GM12878 (cell line): Measurements from ENCODE around the gene SLC10A1. TPM values are rescaled to one million over a fixed set of nuclear protein-coding genes. Genes with fewer than 3 reads are reported as not detected.

Source experiments
- CBFB ChIP-seq: IDR thresholded peaks from 2 replicates; pipeline ENCODE4 v1.6.1; 2016; ENCODE audit warnings: antibody characterized with exemption, low read depth
- CREB1 ChIP-seq: IDR thresholded peaks from 2 replicates; pipeline ENCODE4 v1.6.1; 2012; ENCODE audit warnings: low read depth, mild to moderate bottlenecking, inconsistent platforms
- DPF2 ChIP-seq: fragments of 450-650 bp; IDR thresholded peaks from 2 replicates; pipeline ENCODE4 v1.6.1; 2017; ENCODE audit warnings: mild to moderate bottlenecking
- E4F1 ChIP-seq: fragments of 450-650 bp; IDR thresholded peaks from 2 replicates; pipeline ENCODE4 v1.6.1; 2018; ENCODE audit warnings: borderline replicate concordance, mild to moderate bottlenecking; ENCODE audit not compliant: partially characterized antibody
- FOS ChIP-seq: IDR thresholded peaks from 3 replicates; pipeline ENCODE4 v1.6.1; 2011; ENCODE audit warnings: borderline replicate concordance; ENCODE audit not compliant: insufficient read length; ENCODE audit errors: extremely low read depth
- HCFC1 ChIP-seq: fragments of 150-350 bp; IDR thresholded peaks from 2 replicates; pipeline ENCODE4 v1.6.1; 2014; ENCODE audit warnings: low read length
- HDAC6 ChIP-seq: fragments of 200-600 bp; sonication (generic); IDR thresholded peaks from one replicate; pipeline ENCODE4 v1.8.0; 2017; ENCODE audit warnings: antibody characterized with exemption; ENCODE audit not compliant: unreplicated experiment
- HDGF ChIP-seq: fragments of 450-650 bp; IDR thresholded peaks from 2 replicates; pipeline ENCODE4 v1.6.1; 2016; ENCODE audit warnings: antibody characterized with exemption
- IKZF2 ChIP-seq, 2 experiments: fragments of 450-650 bp; IDR thresholded peaks; 2 replicates each; pipeline ENCODE4 v1.6.1; 2017; ENCODE audit warnings: mild to moderate bottlenecking in 2 of 2, moderate library complexity in 2 of 2
- KDM1A ChIP-seq: fragments of 200-600 bp; sonication (generic); IDR thresholded peaks from 2 replicates; pipeline ENCODE4 v1.6.1; 2016; ENCODE audit warnings: borderline replicate concordance
- KLF5 ChIP-seq: fragments of 450-650 bp; IDR thresholded peaks from 2 replicates; pipeline ENCODE4 v1.6.1; 2014; ENCODE audit warnings: mild to moderate bottlenecking; ENCODE audit not compliant: partially characterized antibody
- MTA3 ChIP-seq: IDR thresholded peaks from 2 replicates; pipeline ENCODE4 v1.6.1; 2012; ENCODE audit warnings: low read length, inconsistent platforms, borderline replicate concordance
- NFYA ChIP-seq: IDR thresholded peaks from 2 replicates; pipeline ENCODE4 v1.6.1; 2011; ENCODE audit warnings: low read depth, mild to moderate bottlenecking, low read length, improper control_type of control experiment, borderline replicate concordance
- NR2F1 ChIP-seq: fragments of 450-650 bp; conservative IDR thresholded peaks from 2 replicates; pipeline ENCODE4 v1.6.1; 2017; ENCODE audit warnings: mild to moderate bottlenecking
- PAX8 ChIP-seq: fragments of 450-650 bp; IDR thresholded peaks from 2 replicates; pipeline ENCODE4 v1.6.1; 2017; ENCODE audit warnings: mild to moderate bottlenecking, moderate library complexity
- RBBP5 ChIP-seq: fragments of 200-600 bp; sonication (generic); conservative IDR thresholded peaks from 2 replicates; pipeline ENCODE4 v1.6.1; 2016
- RELA ChIP-seq: fragments of 450-650 bp; IDR thresholded peaks from 2 replicates; pipeline ENCODE4 v1.8.0; 2014; ENCODE audit warnings: borderline replicate concordance; ENCODE audit not compliant: partially characterized antibody
- RFX5 ChIP-seq: IDR thresholded peaks from 2 replicates; pipeline ENCODE4 v1.6.1; 2011; ENCODE audit warnings: low read depth, low read length, improper control_type of control experiment
- SP1 ChIP-seq: IDR thresholded peaks from one replicate; pipeline ENCODE4 v1.6.1; 2011; ENCODE audit warnings: low read depth, low read length
- SPI1 ChIP-seq: IDR thresholded peaks from 2 replicates; pipeline ENCODE4 v1.6.1; 2011; ENCODE audit warnings: low read depth, mild to moderate bottlenecking, low read length, moderate library complexity, borderline replicate concordance; ENCODE audit not compliant: insufficient read depth
- SREBF2 ChIP-seq: IDR thresholded peaks from 2 replicates; pipeline ENCODE4 v1.6.1; 2012; ENCODE audit warnings: mild to moderate bottlenecking, low read length
- SRF ChIP-seq, 2 experiments: IDR thresholded peaks; 2 replicates each; pipeline ENCODE4 v1.6.1; 2011; ENCODE audit warnings: low read depth in 2 of 2, low read length in 2 of 2, mild to moderate bottlenecking in 1 of 2, moderate library complexity in 1 of 2
- STAT3 ChIP-seq: IDR thresholded peaks from 2 replicates; pipeline ENCODE4 v1.6.1; 2011; ENCODE audit warnings: low read depth, low read length, improper control_type of control experiment
- TARDBP ChIP-seq: IDR thresholded peaks from 2 replicates; pipeline ENCODE4 v1.6.1; 2016; ENCODE audit warnings: borderline replicate concordance
- TCF7 ChIP-seq: IDR thresholded peaks from 2 replicates; pipeline ENCODE4 v1.6.1; 2014; ENCODE audit warnings: antibody characterized with exemption, borderline replicate concordance
- YY1 ChIP-seq: IDR thresholded peaks from 2 replicates; pipeline ENCODE4 v1.6.1; 2011; ENCODE audit warnings: low read depth, mild to moderate bottlenecking, low read length
- ZNF24 ChIP-seq: fragments of 450-650 bp; IDR thresholded peaks from 2 replicates; pipeline ENCODE4 v1.6.1; 2017; ENCODE audit warnings: antibody characterized with exemption, mild to moderate bottlenecking
- ZZZ3 ChIP-seq: IDR thresholded peaks from 2 replicates; pipeline ENCODE4 v1.6.1; 2011; ENCODE audit warnings: low read depth; ENCODE audit not compliant: control insufficient read depth, insufficient read length
- polyA plus RNA-seq, 11 experiments: library from polyadenylated mRNA; depleted of rRNA in 4 of 11; unstranded in 6 of 11; stranded (reverse) in 5 of 11; fragments of >200 nt; fragmentation: Nextera tagmentation in 4 of 11; fragmentation: Illumina TruSeq in 1 of 11; extraction: Ambion mirVana in 4 of 11; extraction: Trizol in 1 of 11; gene quantifications; 1 replicate in 1 of 11; 2 replicates in 10 of 11; pipeline versions ENCODE4 v1.2.1 to v1.2.3, GENCODE V29; 2011 to 2016; ENCODE audit warnings: inconsistent platforms in 2 of 11, missing spikeins in 2 of 11, low read depth in 1 of 11
- total RNA-seq, 4 experiments: library from RNA; depleted of rRNA in 3 of 4; stranded (reverse); fragments of >200 nt in 3 of 4; fragmentation: Illumina TruSeq in 1 of 4; extraction: Trizol in 1 of 4; gene quantifications; 2 replicates each; pipeline versions ENCODE4 v1.2.1 to v1.2.3, GENCODE V29; 2013 to 2021
- TF ChIP-seq, protein P1 (sequence below): IDR thresholded peaks from 2 replicates; pipeline ENCODE4 v1.6.1; 2011; ENCODE audit warnings: mild to moderate bottlenecking, low read depth, low read length, moderate library complexity; ENCODE audit not compliant: insufficient replicate concordance
- TF ChIP-seq, protein P2 (sequence below): IDR thresholded peaks from 2 replicates; pipeline ENCODE4 v1.6.1; 2012; ENCODE audit warnings: low read depth, low read length, improper control_type of control experiment

Gene SLC10A1
- total and polyA plus RNA-seq, 10 of the 15 experiments (the other 5 are each of a cell fraction or from before 2014, with no cell fraction given), result 0.15 to 0.16 TPM; not detected in 8

- TF ChIP-seq PAX8 (0 out of 2 replicates have a peak, but pooled peaks have one; percentile 18), SREBF2 (no peak), SPI1 (no peak), NR2F1 (0 out of 2 replicates have a peak, but pooled peaks have one; percentile 15), FOS (no peak), E4F1 (no peak), KDM1A (no peak), RFX5 (peak; percentile 64), IKZF2 (IDR thresholded peaks at IDR 0.05) (peak; percentile 39 to 58; a peak in 2 of 4 replicates), NFYA (no peak), ZNF24 (no peak), ZZZ3 (no peak), SRF (IDR thresholded peaks at IDR 0.05; ENCODE audit: low read depth in 2 of 2, low read length in 2 of 2) (0 out of 4 replicates have a peak, but pooled peaks of 1 of the 2 experiments have one; percentile 3), CBFB (peak; percentile 96), STAT3 (no peak), TCF7 (no peak; the same call in 1 of the 2 replicates), DPF2 (peak; percentile 13; the same call in 1 of the 2 replicates), RELA (peak; percentile 13), KLF5 (no peak), YY1 (peak; percentile 98), HCFC1 (no peak; the same call in 1 of the 2 replicates), HDAC6 (no peak), TARDBP (no peak), HDGF (peak; percentile 25; the same call in 1 of the 2 replicates), CREB1 (peak; percentile 76), MTA3 (no peak), RBBP5 (no peak), SP1 (peak; percentile 51)
- TF ChIP-seq, protein P1, sequence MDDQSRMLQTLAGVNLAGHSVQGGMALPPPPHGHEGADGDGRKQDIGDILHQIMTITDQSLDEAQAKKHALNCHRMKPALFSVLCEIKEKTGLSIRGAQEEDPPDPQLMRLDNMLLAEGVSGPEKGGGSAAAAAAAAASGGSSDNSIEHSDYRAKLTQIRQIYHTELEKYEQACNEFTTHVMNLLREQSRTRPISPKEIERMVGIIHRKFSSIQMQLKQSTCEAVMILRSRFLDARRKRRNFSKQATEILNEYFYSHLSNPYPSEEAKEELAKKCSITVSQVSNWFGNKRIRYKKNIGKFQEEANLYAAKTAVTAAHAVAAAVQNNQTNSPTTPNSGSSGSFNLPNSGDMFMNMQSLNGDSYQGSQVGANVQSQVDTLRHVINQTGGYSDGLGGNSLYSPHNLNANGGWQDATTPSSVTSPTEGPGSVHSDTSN, result no peak
- TF ChIP-seq, protein P2, sequence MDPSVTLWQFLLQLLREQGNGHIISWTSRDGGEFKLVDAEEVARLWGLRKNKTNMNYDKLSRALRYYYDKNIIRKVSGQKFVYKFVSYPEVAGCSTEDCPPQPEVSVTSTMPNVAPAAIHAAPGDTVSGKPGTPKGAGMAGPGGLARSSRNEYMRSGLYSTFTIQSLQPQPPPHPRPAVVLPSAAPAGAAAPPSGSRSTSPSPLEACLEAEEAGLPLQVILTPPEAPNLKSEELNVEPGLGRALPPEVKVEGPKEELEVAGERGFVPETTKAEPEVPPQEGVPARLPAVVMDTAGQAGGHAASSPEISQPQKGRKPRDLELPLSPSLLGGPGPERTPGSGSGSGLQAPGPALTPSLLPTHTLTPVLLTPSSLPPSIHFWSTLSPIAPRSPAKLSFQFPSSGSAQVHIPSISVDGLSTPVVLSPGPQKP, result no peak
These were observed 29.6 kb downstream of the SLC10A1 start (continued) for GRCh38 chr14:69767369-69767999.
